Heart left ventricle (tissue), 16 donors: ENCODE measurements around the gene RBMS1. TPM values are rescaled to one million over a fixed set of nuclear protein-coding genes. Genes with fewer than 3 reads are reported as not detected.

ENCODE experiments used
- ATAC-seq, 4 donors: fragments of 200-7000 bp; cut with Tn5 transposase; one replicate each; pipeline ENCODE4 v1.9.1; 2020 to 2022; ENCODE audit warnings: moderate library complexity in 4 of 4, mild to moderate bottlenecking in 3 of 4, moderate number of reproducible peaks in 1 of 4
- DNase-seq, 5 donors: peaks; one replicate each; pipeline ENCODE4 v3.0.0-alpha.2; 2020
- H3K27ac ChIP-seq, 12 donors: fragments of 200-600 bp; sonication (generic) in 4 of 12; one replicate each; pipeline versions ENCODE4 v1.5.0 to v1.8.0; 2016 to 2022; ENCODE audit warnings: mild to moderate bottlenecking in 2 of 12
- H3K27me3 ChIP-seq, 9 donors: fragments of 200-600 bp; sonication (generic) in 2 of 9; one replicate each; pipeline versions ENCODE4 v1.5.1 to v1.8.0; 2016 to 2022; ENCODE audit warnings: mild to moderate bottlenecking in 3 of 9
- H3K36me3 ChIP-seq, 9 donors: fragments of 200-600 bp; sonication (generic) in 2 of 9; one replicate each; pipeline versions ENCODE4 v1.5.0 to v1.8.0; 2018 to 2022; ENCODE audit warnings: mild to moderate bottlenecking in 2 of 9
- H3K4me1 ChIP-seq, 12 donors: fragments of 200-600 bp; sonication (generic) in 4 of 12; one replicate each; pipeline versions ENCODE4 v1.5.0 to v1.8.0; 2016 to 2022; ENCODE audit warnings: mild to moderate bottlenecking in 3 of 12
- H3K4me3 ChIP-seq, 12 donors: fragments of 200-600 bp; sonication (generic) in 4 of 12; one replicate each; pipeline versions ENCODE4 v1.5.0 to v1.8.0; 2017 to 2022; ENCODE audit warnings: mild to moderate bottlenecking in 9 of 12, moderate library complexity in 4 of 12
- H3K9me3 ChIP-seq, 12 donors: fragments of 200-600 bp; sonication (generic) in 4 of 12; one replicate each; pipeline versions ENCODE4 v1.5.0 to v1.8.0; 2016 to 2022; ENCODE audit warnings: mild to moderate bottlenecking in 1 of 12
- POLR2A ChIP-seq, 2 donors: fragments of 450-650 bp; IDR thresholded peaks; one replicate each; pipeline ENCODE4 v1.6.1; 2017; ENCODE audit warnings: antibody characterized with exemption in 2 of 2, mild to moderate bottlenecking in 2 of 2, moderate library complexity in 2 of 2
- WGBS, 4 donors: extraction: QIAGEN DNeasy Blood & Tissue Kit in 2 of 4; methylation state at CpG; one replicate each; pipeline versions ENCODE4 v1.1.5 to v1.1.7; 2013 to 2018; 5-methylcytosine and 5-hydroxymethylcytosine counted together
- intact Hi-C, 10 donors: fragments of 100-400 bp; cut with DNase I; formaldehyde crosslinking; loops; one replicate each; pipeline versions ENCODE4 v1.11.1 to v1.14.2; 2022
- polyA plus RNA-seq, 2 donors: library from polyadenylated mRNA; stranded (reverse); fragments of 200-250 nt; gene quantifications; one replicate each; pipeline ENCODE4 v1.2.3, GENCODE V29; 2013
- total RNA-seq, 9 donors: library from RNA; depleted of rRNA in 2 of 9; stranded (reverse); fragments of >200 nt in 2 of 9; fragmentation: NEBNext Ultra II Directional in 3 of 9; extraction: Animal tissue kit (Norgen Biotek cat#: 25700) in 3 of 9; gene quantifications; one replicate each; pipeline versions ENCODE4 v1.1.0 to v1.2.4, GENCODE V29; 2016 to 2023
- TF ChIP-seq, protein P1 (sequence below), 12 donors: fragments of 200-600 bp; sonication (generic) in 4 of 12; IDR thresholded peaks; one replicate each; pipeline versions ENCODE4 v1.5.0 to v1.8.0; 2018 to 2022; ENCODE audit warnings: antibody characterized with exemption in 12 of 12, mild to moderate bottlenecking in 5 of 12
- donor health status: ischemic (EF 13 %, LVEDD 7.1; RV severe dilation, severe dysfunction).
- donor health status: healthy with polysubstance abuse.
- donor health status: DM: no; HTN: yes; CAD: no.
- donor health status: DM: no; HTN: no; CAD: no.
- donor health status: ischemic (EF 25% LVEDD 6.9; RV normal size, moderate dysfunction).
- donor health status: ischemic (EF 25% LVEDD 5.7; RV mildly dilated, moderate dysfunction).
- donor health status: healthy.
- donor health status: DM: yes; HTN: yes; CAD: no.
- donor health status: ischemic (EF 35%, LVEDD 5.7; RV mildly dilated, moderate dysfunction).
- donor health status: nonischemic (EF 11% LVEDD 7.7; RV severe dilation, severe dysfunction).
- donor health status: DM: yes; HTN: yes; CAD: no.
- donor health status: PGD.
- donor health status: ischemic (EF 29% LVEDD 5.4; RV normal size, mild dysfunction).
- donor health status: nonischemic (EF 23%, LVEDD 6.1; RV moderate dilation, normal function).

The RBMS1 gene
- total and polyA plus RNA-seq, 11 donors: 32.4 to 102 (median 52.6) TPM

DNA sequence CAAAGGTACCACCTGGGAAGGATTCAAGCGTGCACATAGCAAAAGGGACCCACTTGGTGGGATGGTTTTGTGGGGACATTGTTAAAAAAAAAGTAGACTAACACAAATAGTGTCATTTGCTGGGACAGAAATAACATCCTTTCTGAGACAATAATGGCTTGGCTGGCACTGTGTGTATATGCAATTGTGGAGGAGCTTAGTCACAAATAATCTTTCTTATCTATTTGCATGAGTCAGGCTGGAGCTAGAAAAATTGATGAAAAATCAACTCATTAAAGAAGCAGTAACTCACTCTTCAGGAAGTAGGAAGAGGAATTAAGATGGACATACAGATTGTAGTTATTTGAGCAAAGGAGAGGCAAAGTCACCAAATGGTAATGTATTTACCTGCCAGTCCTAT lies 264.0 kb downstream of the RBMS1 start:
- WGBS, 4 donors: 90 to 94% (median 92%) methylated on average over 1 of the region's 1 CpG
- H3K27ac ChIP-seq: peak overlapping the region in 1 of 12 donors; percentile 18
- intact Hi-C loops: no loop called here

DNA sequence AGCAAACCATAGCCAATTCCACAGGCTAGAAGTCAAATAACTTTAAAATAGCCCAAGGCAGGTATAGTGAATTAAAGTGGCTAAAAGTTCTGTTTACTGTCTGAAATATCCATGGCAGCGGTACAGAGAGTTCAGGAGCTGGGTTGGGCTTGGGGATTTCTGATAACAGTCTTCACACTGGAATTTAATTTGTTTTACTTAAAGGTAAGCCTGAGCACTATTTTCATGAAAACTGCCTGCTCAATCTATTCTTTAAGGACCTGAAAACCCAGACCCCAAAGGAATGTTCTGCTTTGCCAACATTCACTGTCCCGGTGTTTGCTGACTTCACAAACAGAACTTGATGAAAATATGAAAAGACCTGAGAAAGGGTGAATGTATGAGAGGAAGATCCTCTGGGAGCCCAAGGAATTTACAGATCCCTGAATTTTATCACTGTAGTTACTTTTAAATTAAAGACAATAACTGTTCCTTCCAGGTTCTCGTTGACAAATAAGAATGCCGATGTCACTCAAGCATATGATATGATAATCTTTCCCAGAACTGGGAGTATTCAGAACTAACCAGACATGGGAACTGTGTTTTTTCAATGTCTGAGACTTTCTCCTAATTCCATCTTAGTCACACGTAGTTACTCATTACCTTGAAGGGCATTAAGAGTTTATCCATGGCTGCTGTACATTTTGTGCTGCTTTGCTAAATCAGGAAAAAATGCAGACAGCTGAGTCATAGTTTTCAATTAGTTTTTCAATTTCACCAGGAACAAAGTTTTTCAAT lies 265.3 kb downstream of the RBMS1 start:
- Histone ChIP-seq H3K27ac (peak overlapping the region in 1 of 12 donors; percentile 18), H3K36me3 (no peaks in the 10 kb centered on the region), H3K4me1 (peaks cover 0 to 33% (median 1%) of the 10 kb centered on the region in 12 donors), H3K9me3 (no peaks in the 10 kb centered on the region), H3K27me3 (no peaks in the 10 kb centered on the region), H3K4me3 (no peak overlapping the region)
- ATAC-seq: peak in 1 of 4 donors; percentile 44
- TF ChIP-seq, protein P1, sequence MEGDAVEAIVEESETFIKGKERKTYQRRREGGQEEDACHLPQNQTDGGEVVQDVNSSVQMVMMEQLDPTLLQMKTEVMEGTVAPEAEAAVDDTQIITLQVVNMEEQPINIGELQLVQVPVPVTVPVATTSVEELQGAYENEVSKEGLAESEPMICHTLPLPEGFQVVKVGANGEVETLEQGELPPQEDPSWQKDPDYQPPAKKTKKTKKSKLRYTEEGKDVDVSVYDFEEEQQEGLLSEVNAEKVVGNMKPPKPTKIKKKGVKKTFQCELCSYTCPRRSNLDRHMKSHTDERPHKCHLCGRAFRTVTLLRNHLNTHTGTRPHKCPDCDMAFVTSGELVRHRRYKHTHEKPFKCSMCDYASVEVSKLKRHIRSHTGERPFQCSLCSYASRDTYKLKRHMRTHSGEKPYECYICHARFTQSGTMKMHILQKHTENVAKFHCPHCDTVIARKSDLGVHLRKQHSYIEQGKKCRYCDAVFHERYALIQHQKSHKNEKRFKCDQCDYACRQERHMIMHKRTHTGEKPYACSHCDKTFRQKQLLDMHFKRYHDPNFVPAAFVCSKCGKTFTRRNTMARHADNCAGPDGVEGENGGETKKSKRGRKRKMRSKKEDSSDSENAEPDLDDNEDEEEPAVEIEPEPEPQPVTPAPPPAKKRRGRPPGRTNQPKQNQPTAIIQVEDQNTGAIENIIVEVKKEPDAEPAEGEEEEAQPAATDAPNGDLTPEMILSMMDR (IDR thresholded peaks at IDR 0.05): no peak
- no peak for TF ChIP-seq POLR2A (IDR thresholded peaks at IDR 0.05)
- DNase-seq: no peak
- WGBS, 4 donors: 50 to 57% (median 53%) methylated on average over 5 of the region's 5 CpGs
- intact Hi-C loops: no loop called here

More for the DNA sequence above, 264.0 kb downstream of the RBMS1 start:
- TF ChIP-seq POLR2A (IDR thresholded peaks at IDR 0.05): no peak
- TF ChIP-seq, protein P1 (IDR thresholded peaks at IDR 0.05): no peak
- no peak for ATAC-seq
- H3K4me1 ChIP-seq: peaks cover 0 to 24% (median 1%) of the 10 kb centered on the region in 12 donors
- H3K9me3 ChIP-seq: no peaks in the 10 kb centered on the region
- no peaks in the 10 kb centered on the region for H3K36me3 ChIP-seq
- H3K27me3 ChIP-seq: no peaks in the 10 kb centered on the region
- H3K4me3 ChIP-seq: no peak overlapping the region
- DNase-seq: no peak

DNA sequence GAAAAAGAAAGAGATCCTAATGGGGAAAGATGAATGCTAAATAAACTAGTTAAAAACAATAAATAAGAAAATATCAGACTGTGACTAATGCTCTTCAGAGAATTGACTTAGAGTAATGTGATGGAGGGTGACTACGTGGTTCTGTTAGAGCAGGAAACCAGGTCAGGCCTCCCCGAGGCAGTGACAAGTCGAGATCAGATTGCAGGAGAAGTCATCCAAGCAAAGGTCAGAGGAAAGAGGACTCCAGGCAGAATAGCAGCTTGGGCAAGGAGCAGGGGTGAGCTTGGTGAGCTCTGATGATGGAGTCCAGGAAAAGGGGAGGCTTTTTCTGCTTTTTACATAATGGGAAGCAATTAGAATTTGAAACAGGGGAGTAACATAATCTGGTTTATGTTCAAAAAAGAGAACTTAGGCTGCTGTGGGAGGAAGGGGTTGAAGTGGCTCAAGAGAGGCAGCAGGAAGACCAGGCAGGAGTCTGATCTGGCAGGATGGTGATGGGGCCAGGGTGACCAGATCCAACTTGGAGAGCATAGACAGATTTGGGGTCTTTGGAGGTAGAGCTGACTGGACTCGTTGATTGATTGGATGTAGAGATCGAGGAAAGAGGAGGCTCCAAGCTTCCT lies 266.2 kb downstream of the RBMS1 start:
- Histone ChIP-seq H3K9me3 (no peaks in the 10 kb centered on the region), H3K4me3 (no peak overlapping the region), H3K36me3 (no peaks in the 10 kb centered on the region), H3K4me1 (peaks cover 0 to 33% (median 2%) of the 10 kb centered on the region in 12 donors), H3K27me3 (no peaks in the 10 kb centered on the region), H3K27ac (no peak overlapping the region)
- TF ChIP-seq POLR2A (IDR thresholded peaks at IDR 0.05): no peak
- no peak for DNase-seq
- intact Hi-C loops: no loop called here
- peak in 1 of 4 donors; percentile 16 for ATAC-seq
- WGBS, 4 donors: 51 to 58% (median 54%) methylated on average over 5 of the region's 5 CpGs

DNA sequence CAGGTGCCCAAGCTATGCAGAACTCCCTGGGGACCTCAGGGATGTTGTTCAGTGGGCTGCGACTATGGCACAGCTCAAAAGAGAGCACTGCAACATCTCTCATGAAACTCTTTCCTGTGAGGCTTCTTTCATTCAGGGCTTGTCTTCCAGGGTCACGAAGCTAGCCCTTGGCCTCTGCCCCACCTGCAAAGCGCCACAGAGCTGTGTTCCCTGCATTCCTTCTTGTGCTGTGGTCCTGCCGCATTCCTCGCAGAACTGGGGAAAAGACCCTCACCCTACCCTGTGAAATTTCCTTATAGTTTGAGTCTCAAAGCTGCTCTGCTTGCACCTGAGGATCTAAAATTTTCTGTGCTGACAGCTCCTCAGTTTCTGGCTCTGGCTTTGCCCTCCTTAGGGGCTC lies 267.2 kb downstream of the RBMS1 start:
- no peaks in the 10 kb centered on the region for H3K36me3 ChIP-seq
- TF ChIP-seq, protein P1 (IDR thresholded peaks at IDR 0.05): no peak
- no peak for TF ChIP-seq POLR2A (IDR thresholded peaks at IDR 0.05)
- no peak for DNase-seq
- intact Hi-C loops: no loop called here
- H3K27ac ChIP-seq: no peak overlapping the region
- H3K4me3 ChIP-seq: no peak overlapping the region
- WGBS, 4 donors: 81 to 93% (median 92%) methylated on average over 4 to 5 of the region's 5 CpGs
- H3K27me3 ChIP-seq: no peaks in the 10 kb centered on the region
- ATAC-seq: no peak
- H3K4me1 ChIP-seq: peaks cover 0 to 36% (median 12%) of the 10 kb centered on the region in 12 donors
- no peaks in the 10 kb centered on the region for H3K9me3 ChIP-seq
